Fibroblast of pulmonary artery (primary cell): Measurements from ENCODE around the gene GNGT1.

Source experiments
- DNase-seq: peaks from one replicate; pipeline ENCODE4 v3.0.0-alpha.2; 2010; ENCODE audit warnings: low read depth
- H3K4me3 ChIP-seq: replicated peaks from 2 replicates; pipeline ENCODE4 v1.5.1; 2011; ENCODE audit warnings: low read depth, mild to moderate bottlenecking, control low read depth, low read length, moderate library complexity
- CTCF ChIP-seq: IDR thresholded peaks from 2 replicates; pipeline ENCODE4 v1.5.1; 2011; ENCODE audit warnings: mild to moderate bottlenecking, control low read depth, low read length, inconsistent platforms; ENCODE audit errors: missing control alignments

Gene GNGT1

GRCh38 chr7:93890041-93890463, 16.3 kb upstream of the GNGT1 start:
- TF ChIP-seq CTCF, result peak; percentile 11
- DNase-seq, result peak; percentile 72
- peak overlapping the region; percentile 83 for H3K4me3 ChIP-seq

GRCh38 chr7:93890464-93891068, 15.8 kb upstream of the GNGT1 start, which contains the start of gene TFPI2:
TSS of gene TFPI2 (minus strand) at chr7:93890753. CDS start at chr7:93890678, 75 bp downstream.
- TF ChIP-seq CTCF, result peak; percentile 36
- DNase-seq, result peak; percentile 90
- peak within 1 kb of the TSS; percentile 83 for H3K4me3 ChIP-seq

- no peak for TF ChIP-seq CTCF
- no peak for DNase-seq
- H3K4me3 ChIP-seq, result no peak overlapping the region
These were observed 11.9 kb upstream of the GNGT1 start for GRCh38 chr7:93894426-93894825.

GRCh38 chr7:93894966-93895640, 11.3 kb upstream of the GNGT1 start:
- no peak for TF ChIP-seq CTCF
- no peak overlapping the region for H3K4me3 ChIP-seq
- DNase-seq, result peak; percentile 66

- DNase-seq, result no peak
- TF ChIP-seq CTCF, result no peak
- H3K4me3 ChIP-seq, result no peak overlapping the region
These were observed 10.3 kb upstream of the GNGT1 start for GRCh38 chr7:93895859-93896600.

GRCh38 chr7:93897680-93898079, 8.7 kb upstream of the GNGT1 start:
- no peak for DNase-seq
- TF ChIP-seq CTCF, result no peak
- H3K4me3 ChIP-seq, result no peak overlapping the region
